ENCODE data around the gene STARD10. TPM values are rescaled to one million over a fixed set of nuclear protein-coding genes. Genes with fewer than 3 reads are reported as not detected.

The STARD10 gene
- total RNA-seq, 1 donor from 2014 or later, result 170 TPM

DNA sequence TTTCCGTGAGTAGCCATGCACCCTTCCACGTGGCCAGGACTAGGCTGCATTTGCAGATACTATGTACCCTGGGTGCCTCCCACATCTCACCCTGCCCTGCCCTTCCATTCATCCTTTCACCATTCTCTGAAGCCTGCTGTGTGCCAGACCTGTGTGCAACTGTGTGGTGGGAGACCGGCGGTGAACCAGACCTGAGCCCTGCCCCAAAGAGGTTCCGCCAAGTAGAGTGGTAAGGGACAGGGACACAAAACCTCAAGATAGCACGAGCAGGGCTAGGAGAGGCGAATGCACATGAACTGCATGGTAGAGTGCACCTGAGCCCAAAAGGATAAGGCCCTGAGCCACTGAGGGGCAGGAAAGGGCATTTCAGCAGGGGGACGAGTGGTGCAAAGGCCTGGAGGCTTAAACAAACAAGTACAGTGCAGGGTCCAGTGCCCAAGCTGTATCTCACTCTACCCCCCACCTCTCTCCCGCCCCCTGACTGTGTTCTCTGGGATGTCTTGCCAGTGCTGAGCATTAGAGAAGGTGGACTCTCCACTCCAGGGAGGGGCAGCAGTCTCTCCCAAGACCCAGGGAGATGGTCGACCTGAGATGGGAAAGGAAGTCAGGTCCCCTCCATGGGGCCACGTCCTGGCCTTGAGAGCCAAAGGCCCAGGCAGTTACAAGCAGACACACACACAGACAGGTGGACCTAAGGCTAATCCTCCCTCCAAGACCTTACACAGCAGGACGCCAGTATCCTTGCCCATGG, 27.5 kb downstream of the STARD10 start:
- TF ChIP-seq, protein P1, sequence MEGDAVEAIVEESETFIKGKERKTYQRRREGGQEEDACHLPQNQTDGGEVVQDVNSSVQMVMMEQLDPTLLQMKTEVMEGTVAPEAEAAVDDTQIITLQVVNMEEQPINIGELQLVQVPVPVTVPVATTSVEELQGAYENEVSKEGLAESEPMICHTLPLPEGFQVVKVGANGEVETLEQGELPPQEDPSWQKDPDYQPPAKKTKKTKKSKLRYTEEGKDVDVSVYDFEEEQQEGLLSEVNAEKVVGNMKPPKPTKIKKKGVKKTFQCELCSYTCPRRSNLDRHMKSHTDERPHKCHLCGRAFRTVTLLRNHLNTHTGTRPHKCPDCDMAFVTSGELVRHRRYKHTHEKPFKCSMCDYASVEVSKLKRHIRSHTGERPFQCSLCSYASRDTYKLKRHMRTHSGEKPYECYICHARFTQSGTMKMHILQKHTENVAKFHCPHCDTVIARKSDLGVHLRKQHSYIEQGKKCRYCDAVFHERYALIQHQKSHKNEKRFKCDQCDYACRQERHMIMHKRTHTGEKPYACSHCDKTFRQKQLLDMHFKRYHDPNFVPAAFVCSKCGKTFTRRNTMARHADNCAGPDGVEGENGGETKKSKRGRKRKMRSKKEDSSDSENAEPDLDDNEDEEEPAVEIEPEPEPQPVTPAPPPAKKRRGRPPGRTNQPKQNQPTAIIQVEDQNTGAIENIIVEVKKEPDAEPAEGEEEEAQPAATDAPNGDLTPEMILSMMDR (conservative IDR thresholded peaks at IDR 0.05), result no peak
- H3K36me3 Mint-ChIP-seq, result peaks cover 1% of the 10 kb centered on the region
- H3K9me3 Mint-ChIP-seq, result no peaks in the 10 kb centered on the region
- no peak for DNase-seq (ENCODE audit: extremely low spot score, unreplicated experiment)
- no peaks in the 10 kb centered on the region for H3K27me3 Mint-ChIP-seq
- no peak overlapping the region for H3K4me3 Mint-ChIP-seq
- H3K4me1 Mint-ChIP-seq (ENCODE audit: unreplicated experiment), result peaks cover 41% of the 10 kb centered on the region
- peak overlapping the region; percentile 8 for H3K27ac Mint-ChIP-seq

DNA sequence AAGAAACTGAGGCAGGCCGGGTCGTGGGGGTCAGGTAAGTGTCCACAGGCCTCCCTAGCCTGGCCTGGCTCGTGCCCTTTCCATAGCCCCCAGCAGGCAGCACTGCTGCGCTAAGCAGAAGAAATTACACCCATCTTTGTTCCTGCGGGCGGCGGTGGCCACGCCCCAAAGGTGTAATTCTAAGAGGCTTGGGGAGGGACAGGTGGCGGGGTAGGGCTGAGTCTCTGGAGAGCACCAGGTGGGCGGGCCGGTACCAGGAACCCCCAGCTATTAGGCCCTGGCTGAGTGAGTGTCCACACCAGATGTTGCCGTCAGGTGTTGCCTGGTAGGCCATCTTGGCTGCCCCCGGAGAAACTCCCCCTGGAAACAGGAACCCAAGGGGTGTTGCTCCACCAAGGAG, 29.3 kb downstream of the STARD10 start:
- peaks cover 47% of the 10 kb centered on the region for H3K4me1 Mint-ChIP-seq (ENCODE audit: unreplicated experiment)
- H3K27me3 Mint-ChIP-seq, result no peaks in the 10 kb centered on the region
- no peak for DNase-seq (ENCODE audit: extremely low spot score, unreplicated experiment)
- H3K27ac Mint-ChIP-seq, result peak overlapping the region; percentile 58
- peaks cover 9% of the 10 kb centered on the region for H3K36me3 Mint-ChIP-seq
- no peak overlapping the region for H3K4me3 Mint-ChIP-seq
- TF ChIP-seq, protein P1 (conservative IDR thresholded peaks at IDR 0.05), result no peak
- no peaks in the 10 kb centered on the region for H3K9me3 Mint-ChIP-seq

DNA sequence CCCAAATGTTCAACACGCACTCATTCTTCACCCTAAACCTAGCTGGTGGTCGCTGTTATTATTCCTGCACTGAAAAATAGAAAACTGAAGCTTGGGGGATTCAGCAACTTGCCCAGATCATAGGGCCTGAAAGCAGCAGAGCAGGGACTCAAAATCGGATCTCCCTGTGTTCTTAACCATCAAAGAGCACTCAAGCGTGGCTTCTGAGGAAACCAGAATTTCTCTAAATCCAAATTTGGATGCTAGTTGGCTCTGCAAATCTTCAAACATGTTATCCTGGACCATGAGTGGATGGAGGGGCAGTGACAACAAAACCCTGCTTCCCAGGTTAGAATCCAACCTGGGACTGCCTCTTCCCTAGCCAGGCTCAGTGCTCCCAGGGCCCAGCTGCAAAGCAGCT, 30.0 kb downstream of the STARD10 start:
- no peak for DNase-seq (ENCODE audit: extremely low spot score, unreplicated experiment)
- Mint-ChIP-seq H3K4me3 (no peak overlapping the region), H3K4me1 (ENCODE audit: unreplicated experiment) (peaks cover 52% of the 10 kb centered on the region), H3K9me3 (no peaks in the 10 kb centered on the region), H3K27me3 (no peaks in the 10 kb centered on the region), H3K36me3 (peaks cover 13% of the 10 kb centered on the region), H3K27ac (peak overlapping the region; percentile 52)
- TF ChIP-seq, protein P1 (conservative IDR thresholded peaks at IDR 0.05), result no peak

DNA sequence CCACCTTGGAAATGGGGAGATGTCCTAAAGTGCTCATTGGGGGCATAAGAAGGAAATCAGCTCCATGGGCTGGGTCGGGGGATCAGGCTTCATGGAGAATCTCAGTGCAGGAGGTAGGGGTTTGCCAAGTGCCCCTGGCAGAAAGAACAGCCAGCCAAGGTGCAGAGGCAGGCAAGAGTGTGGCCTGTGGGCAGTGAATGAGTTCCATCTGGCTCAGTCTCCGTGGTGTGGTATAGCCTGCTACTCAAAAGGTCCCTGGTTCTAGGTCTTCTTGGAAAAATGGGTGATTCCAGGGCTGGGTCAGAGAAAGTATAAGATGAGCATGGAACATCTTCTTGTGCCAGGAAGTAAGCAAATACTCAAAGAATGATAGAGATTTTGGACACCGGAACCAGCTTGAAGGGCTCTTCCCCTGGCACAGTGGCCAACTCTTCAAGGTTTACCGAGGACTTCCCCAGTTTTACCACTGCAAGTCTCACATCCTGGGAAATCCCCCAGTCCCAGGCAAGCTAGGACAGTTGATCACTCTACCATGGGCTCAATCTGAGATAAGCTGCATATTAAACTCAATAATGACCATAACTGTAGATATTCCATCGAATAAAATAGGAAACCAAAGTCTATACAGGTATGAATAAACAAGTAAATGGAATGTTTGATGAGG, 31.1 kb downstream of the STARD10 start:
- no peaks in the 10 kb centered on the region for H3K9me3 Mint-ChIP-seq
- H3K36me3 Mint-ChIP-seq, result peaks cover 19% of the 10 kb centered on the region
- no peak for DNase-seq (ENCODE audit: extremely low spot score, unreplicated experiment)
- H3K4me3 Mint-ChIP-seq, result no peak overlapping the region
- peaks cover 45% of the 10 kb centered on the region for H3K4me1 Mint-ChIP-seq (ENCODE audit: unreplicated experiment)
- peak overlapping the region; percentile 52 for H3K27ac Mint-ChIP-seq
- TF ChIP-seq, protein P1 (conservative IDR thresholded peaks at IDR 0.05), result no peak
- H3K27me3 Mint-ChIP-seq, result no peaks in the 10 kb centered on the region

DNA sequence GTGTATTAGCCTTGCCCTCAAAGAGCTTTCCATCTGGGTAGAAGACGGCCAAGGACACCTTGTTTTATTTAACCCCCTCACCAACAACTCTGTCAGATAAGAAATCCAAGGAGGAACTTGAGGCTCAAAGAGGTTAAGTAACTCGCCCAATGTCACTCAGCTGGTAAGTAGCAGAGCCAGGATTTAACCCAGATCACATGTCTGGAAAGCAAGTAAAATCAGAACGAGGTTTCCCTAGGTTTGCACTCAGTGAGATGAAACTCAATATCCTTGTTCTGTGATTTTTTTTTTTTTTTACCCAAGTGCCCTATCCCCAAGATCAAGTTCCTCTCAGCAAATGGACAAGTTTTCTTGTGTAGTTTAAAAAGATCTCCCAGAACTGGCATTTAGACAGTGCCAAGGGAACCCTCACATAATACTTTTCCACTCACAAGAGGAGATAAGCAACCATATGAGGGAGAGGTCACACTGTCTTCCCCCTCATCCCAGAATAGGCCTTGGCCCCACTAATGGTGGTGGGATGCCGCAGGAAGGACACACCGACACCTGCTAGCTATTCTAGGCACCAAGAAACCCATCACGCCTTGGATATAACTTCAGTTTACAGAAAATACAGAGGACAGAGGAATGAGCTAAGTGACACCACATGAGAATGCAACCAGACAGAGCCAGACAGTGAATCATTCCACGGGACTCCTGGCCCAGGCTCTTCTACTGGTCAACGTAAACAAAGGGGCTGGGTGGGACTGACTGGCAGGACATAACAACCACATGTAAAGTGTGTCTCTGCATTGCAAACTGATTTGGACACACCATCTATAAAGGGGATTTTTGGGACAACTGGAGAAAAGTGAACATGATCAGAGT, 33.1 kb downstream of the STARD10 start:
- DNase-seq (ENCODE audit: extremely low spot score, unreplicated experiment), result no peak
- Mint-ChIP-seq H3K27ac (peak overlapping the region; percentile 15), H3K4me3 (no peak overlapping the region), H3K36me3 (peaks cover 32% of the 10 kb centered on the region), H3K4me1 (ENCODE audit: unreplicated experiment) (peaks cover 38% of the 10 kb centered on the region), H3K9me3 (no peaks in the 10 kb centered on the region), H3K27me3 (no peaks in the 10 kb centered on the region)
- TF ChIP-seq, protein P1 (conservative IDR thresholded peaks at IDR 0.05), result no peak
